Fibroblast of villous mesenchyme (primary cell): ENCODE results near the gene ADCYAP1R1. TPM values are rescaled to one million over a fixed set of nuclear protein-coding genes. Genes with fewer than 3 reads are reported as not detected.

Source experiments
- DNase-seq: peaks from one replicate; pipeline ENCODE4 v3.0.0-alpha.2; 2010; ENCODE audit warnings: low read depth
- H3K4me3 ChIP-seq: 2 replicates; pipeline ENCODE4 v1.5.1; 2011; ENCODE audit warnings: low read depth, mild to moderate bottlenecking, low read length
- CTCF ChIP-seq: IDR thresholded peaks from 2 replicates; pipeline ENCODE4 v1.5.1; 2012; ENCODE audit warnings: low read depth, mild to moderate bottlenecking, low read length; ENCODE audit not compliant: insufficient read depth
- total RNA-seq: library from RNA; depleted of rRNA; stranded (reverse); fragments of >200 nt; gene quantifications from 2 replicates; pipeline ENCODE4 v1.2.3, GENCODE V29; 2012

Gene ADCYAP1R1
- total RNA-seq, 1 donor: not detected

DNA sequence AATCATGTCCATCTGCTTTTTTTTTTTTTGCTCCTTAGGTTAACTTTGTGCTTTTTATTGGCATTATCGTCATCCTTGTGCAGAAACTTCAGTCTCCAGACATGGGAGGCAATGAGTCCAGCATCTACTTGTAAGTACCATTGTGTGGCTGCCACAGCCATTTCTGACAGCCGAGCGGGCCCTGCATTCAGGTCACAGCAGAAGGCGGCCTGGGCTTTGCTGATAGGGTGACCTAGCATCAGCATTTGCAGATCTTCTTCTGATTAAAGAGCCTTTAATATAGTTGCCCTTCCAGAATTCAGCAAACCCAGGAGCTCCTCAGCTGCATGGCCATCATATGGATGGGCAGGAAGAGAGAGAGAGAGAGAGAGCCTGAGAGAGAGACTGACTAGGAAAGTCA lies 40.5 kb downstream of the ADCYAP1R1 start:
- no peak overlapping the region for H3K4me3 ChIP-seq
- TF ChIP-seq CTCF: no peak
- DNase-seq: no peak

- TF ChIP-seq CTCF: no peak
- DNase-seq: no peak
Measured at GRCh38 chr7:31093282-31093681, 41.2 kb downstream of the ADCYAP1R1 start.

GRCh38 chr7:31094271-31094670 lies 42.2 kb downstream of the ADCYAP1R1 start:
- no peak for DNase-seq
- no peak overlapping the region for H3K4me3 ChIP-seq
- TF ChIP-seq CTCF: no peak

More at GRCh38 chr7:31093282-31093681, 41.2 kb downstream of the ADCYAP1R1 start:
- no peak overlapping the region for H3K4me3 ChIP-seq

DNA sequence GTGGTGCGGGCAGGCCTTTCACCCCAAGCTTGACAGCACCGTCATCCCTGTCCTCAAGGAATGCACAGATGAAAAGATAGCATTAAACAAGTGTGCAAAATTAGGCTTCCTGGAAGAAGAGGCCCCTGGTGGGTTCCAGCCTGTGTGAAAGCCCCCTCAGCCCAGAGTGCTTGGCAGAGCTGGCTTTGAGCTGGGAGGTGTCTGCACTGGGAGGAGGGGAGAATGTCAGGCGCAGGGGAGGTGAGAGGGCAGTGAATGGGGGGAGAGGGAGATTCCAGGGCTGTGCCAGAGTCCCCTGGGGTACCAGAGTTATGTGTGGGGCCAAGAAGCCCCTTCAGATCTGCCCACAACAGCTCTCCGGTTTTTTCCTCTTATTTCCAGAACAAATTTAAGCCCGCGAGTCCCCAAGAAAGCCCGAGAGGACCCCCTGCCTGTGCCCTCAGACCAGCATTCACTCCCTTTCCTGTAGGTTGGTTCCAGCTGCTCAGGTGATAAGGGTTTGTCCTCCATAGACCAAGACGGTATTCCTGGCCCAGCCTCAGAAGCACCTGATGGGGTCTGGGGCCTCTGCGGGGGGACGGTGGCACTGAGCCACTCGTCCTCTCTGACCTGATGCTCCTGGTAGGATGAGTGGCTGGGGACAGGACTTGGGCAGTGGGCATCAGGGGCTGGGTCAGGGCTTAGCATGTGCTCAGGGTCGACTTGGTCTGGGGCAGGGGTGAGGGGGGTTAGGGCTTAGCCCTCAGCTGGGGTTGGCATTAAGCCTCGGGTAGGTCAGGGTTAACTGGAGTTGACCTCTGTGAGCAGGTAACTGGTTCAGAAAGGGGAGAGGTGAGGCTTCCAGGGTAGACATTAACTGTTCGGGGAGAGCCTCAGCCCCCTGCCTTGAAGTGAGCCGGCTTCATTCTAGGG lies 43.4 kb downstream of the ADCYAP1R1 start:
- no peak for TF ChIP-seq CTCF
- H3K4me3 ChIP-seq: no peak overlapping the region
- DNase-seq: no peak

- DNase-seq: no peak
- no peak overlapping the region for H3K4me3 ChIP-seq
- no peak for TF ChIP-seq CTCF
Measured at GRCh38 chr7:31096198-31096876, 44.2 kb downstream of the ADCYAP1R1 start.

DNA sequence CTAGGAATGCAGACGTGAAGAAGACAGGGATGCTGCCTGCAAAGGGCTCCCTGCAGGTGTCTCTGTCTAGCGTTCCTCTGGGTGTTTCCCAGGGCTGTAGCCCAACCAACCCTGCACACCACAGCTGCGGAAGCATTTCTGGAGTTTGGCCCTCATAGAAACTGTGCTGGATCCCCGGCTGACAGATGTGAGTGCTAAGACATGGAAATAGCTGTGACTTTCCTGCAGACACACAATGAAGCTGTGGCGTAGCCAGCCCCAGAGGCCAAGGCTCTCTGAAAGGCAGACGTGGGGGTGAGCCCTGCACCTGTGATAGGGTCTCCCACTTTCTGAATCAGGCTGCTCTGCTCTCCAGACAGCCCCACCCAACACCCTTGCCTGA lies 44.8 kb downstream of the ADCYAP1R1 start:
- no peak for TF ChIP-seq CTCF
- DNase-seq: no peak
- H3K4me3 ChIP-seq: no peak overlapping the region
